ENCODE results near the gene PLEKHJ1. TPM values are rescaled to one million over a fixed set of nuclear protein-coding genes. Genes with fewer than 3 reads are reported as not detected.
A peak's percentile ranks its signal among the peaks of the same experiment; 100 is the strongest.

The PLEKHJ1 gene
- total RNA-seq, 1 donor from 2014 or later: 78.3 TPM

DNA sequence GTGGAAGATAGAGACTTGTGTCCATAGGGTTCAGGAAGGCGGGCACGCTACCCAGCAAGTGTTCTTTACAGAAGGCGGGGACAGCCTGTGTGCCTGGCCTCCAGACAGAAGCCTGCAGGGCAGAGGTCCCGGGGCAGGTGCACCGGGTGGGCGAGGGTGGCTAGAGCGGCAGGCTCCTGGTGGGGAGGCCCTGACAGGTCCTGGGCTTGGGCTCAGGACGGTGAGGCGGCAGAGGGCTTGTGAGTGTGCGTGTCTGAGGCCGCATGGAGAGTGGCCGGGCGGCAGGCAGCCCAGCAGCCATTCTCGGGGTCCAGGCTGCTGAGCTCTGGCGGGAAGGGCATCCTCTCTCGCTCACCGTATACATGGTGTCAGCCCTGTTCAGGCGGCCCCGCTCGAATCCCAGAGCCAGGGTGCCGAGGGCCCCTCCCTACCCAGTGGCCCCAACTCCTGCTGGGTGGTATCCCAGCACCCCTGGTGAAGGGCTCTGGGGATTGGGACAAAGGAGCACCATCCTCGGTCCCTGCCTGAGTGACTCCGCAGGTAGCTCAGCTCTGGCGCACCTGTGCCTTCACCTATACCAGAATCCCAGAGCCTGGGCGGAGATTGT, 10.0 kb upstream of the PLEKHJ1 start:
- TF ChIP-seq, protein P1, sequence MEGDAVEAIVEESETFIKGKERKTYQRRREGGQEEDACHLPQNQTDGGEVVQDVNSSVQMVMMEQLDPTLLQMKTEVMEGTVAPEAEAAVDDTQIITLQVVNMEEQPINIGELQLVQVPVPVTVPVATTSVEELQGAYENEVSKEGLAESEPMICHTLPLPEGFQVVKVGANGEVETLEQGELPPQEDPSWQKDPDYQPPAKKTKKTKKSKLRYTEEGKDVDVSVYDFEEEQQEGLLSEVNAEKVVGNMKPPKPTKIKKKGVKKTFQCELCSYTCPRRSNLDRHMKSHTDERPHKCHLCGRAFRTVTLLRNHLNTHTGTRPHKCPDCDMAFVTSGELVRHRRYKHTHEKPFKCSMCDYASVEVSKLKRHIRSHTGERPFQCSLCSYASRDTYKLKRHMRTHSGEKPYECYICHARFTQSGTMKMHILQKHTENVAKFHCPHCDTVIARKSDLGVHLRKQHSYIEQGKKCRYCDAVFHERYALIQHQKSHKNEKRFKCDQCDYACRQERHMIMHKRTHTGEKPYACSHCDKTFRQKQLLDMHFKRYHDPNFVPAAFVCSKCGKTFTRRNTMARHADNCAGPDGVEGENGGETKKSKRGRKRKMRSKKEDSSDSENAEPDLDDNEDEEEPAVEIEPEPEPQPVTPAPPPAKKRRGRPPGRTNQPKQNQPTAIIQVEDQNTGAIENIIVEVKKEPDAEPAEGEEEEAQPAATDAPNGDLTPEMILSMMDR (IDR thresholded peaks at IDR 0.05; ENCODE audit: insufficient read depth, low read depth, low read length): no peak
- no peak for TF ChIP-seq EZH2 (IDR thresholded peaks at IDR 0.05; ENCODE audit: insufficient read depth, low read length)
- Mint-ChIP-seq H3K27ac (ENCODE audit: unreplicated experiment) (peak overlapping the region; percentile 41), H3K36me3 (ENCODE audit: low read depth, unreplicated experiment) (peaks cover 6% of the 10 kb centered on the region), H3K4me3 (ENCODE audit: unreplicated experiment) (peak overlapping the region; percentile 40), H3K27me3 (ENCODE audit: low read depth, unreplicated experiment) (no peaks in the 10 kb centered on the region), H3K9me3 (ENCODE audit: unreplicated experiment) (no peaks in the 10 kb centered on the region), H3K4me1 (ENCODE audit: low read depth, unreplicated experiment) (peaks cover 8% of the 10 kb centered on the region)
- Histone ChIP-seq H3K9me3 (ENCODE audit: insufficient read depth, low read depth, low read length) (no peaks in the 10 kb centered on the region), H4K20me1 (ENCODE audit: insufficient read depth, low read length) (peaks cover 95% of the 10 kb centered on the region), H3K9ac (ENCODE audit: low read length) (no peak overlapping the region), H3K79me2 (ENCODE audit: insufficient read depth, low read length) (peaks cover 45% of the 10 kb centered on the region), H3K4me3 (ENCODE audit: insufficient read depth, low read depth, low read length) (no peak overlapping the region), H3K27me3 (ENCODE audit: insufficient read depth, low read length) (peaks cover 5% of the 10 kb centered on the region), H3K27ac (ENCODE audit: low read depth, low read length) (no peak overlapping the region), H3K4me2 (ENCODE audit: low read length) (no peak overlapping the region), H3K4me1 (ENCODE audit: insufficient read depth, low read length) (peaks cover 12% of the 10 kb centered on the region), H3K36me3 (ENCODE audit: insufficient read depth, low read length) (peaks cover 14% of the 10 kb centered on the region), H2AFZ (ENCODE audit: low read depth, low read length) (no peak overlapping the region)
- FAIRE-seq (no peak), DNase-seq (ENCODE audit: low read depth) (no peak)

DNA sequence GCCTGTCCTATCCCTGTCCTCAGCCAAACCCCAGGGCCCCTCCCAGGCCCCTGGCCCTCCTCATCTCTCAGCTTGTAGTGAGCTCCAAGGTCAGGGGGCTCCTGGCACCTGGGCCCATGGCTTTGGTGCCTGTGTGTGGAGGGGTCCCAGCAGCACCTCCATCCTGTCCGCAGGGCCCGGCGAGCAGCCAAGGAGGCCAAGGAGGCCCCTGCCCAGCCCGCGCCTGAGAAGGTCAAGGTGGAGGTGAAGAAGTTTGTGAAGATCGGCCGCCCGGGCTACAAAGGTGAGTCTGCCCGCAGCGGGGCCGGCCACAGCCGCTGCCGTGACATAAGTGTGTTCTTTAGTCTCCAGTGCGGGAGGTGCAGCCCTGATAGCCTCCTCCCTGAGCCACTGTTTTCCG, 9.1 kb upstream of the PLEKHJ1 start:
- no peak for TF ChIP-seq EZH2 (IDR thresholded peaks at IDR 0.05; ENCODE audit: insufficient read depth, low read length)
- TF ChIP-seq, protein P1 (IDR thresholded peaks at IDR 0.05; ENCODE audit: insufficient read depth, low read depth, low read length): no peak
- peaks cover 20% of the 10 kb centered on the region for H3K4me1 ChIP-seq (ENCODE audit: insufficient read depth, low read length)
- DNase-seq (ENCODE audit: low read depth): no peak
- H3K27ac ChIP-seq (ENCODE audit: low read depth, low read length): no peak overlapping the region
- H2AFZ ChIP-seq (ENCODE audit: low read depth, low read length): no peak overlapping the region
- H3K9me3 ChIP-seq (ENCODE audit: insufficient read depth, low read depth, low read length): no peaks in the 10 kb centered on the region
- Mint-ChIP-seq H3K27ac (ENCODE audit: unreplicated experiment) (no peak overlapping the region), H3K4me1 (ENCODE audit: low read depth, unreplicated experiment) (peaks cover 16% of the 10 kb centered on the region), H3K27me3 (ENCODE audit: low read depth, unreplicated experiment) (no peaks in the 10 kb centered on the region), H3K9me3 (ENCODE audit: unreplicated experiment) (no peaks in the 10 kb centered on the region), H3K36me3 (ENCODE audit: low read depth, unreplicated experiment) (peaks cover 6% of the 10 kb centered on the region), H3K4me3 (ENCODE audit: unreplicated experiment) (no peak overlapping the region)
- peaks cover 96% of the 10 kb centered on the region for H4K20me1 ChIP-seq (ENCODE audit: insufficient read depth, low read length)
- H3K4me2 ChIP-seq (ENCODE audit: low read length): no peak overlapping the region
- H3K36me3 ChIP-seq (ENCODE audit: insufficient read depth, low read length): peaks cover 14% of the 10 kb centered on the region
- FAIRE-seq: no peak
- H3K4me3 ChIP-seq (ENCODE audit: insufficient read depth, low read depth, low read length): no peak overlapping the region
- no peak overlapping the region for H3K9ac ChIP-seq (ENCODE audit: low read length)
- H3K79me2 ChIP-seq (ENCODE audit: insufficient read depth, low read length): peaks cover 54% of the 10 kb centered on the region
- H3K27me3 ChIP-seq (ENCODE audit: insufficient read depth, low read length): no peaks in the 10 kb centered on the region

DNA sequence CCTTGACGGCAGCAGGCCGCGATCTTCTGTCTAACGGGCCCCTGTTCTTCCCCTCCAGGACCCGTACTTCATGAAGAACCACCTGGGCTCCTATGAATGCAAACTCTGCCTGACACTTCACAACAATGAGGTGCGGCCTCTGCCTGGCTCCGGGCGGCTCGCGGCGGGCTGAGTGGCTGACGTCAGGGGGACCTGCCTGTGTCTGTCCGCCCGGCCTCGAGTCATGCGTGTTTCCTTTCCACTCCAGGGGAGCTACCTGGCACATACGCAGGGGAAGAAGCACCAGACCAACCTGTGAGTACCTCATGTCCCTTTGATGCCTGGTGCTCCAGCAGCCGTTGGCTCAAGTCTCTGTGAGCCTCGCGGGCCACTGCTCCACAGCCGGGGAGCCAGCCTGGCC, 8.4 kb upstream of the PLEKHJ1 start:
- Histone ChIP-seq H3K4me2 (ENCODE audit: low read length) (no peak overlapping the region), H3K27me3 (ENCODE audit: insufficient read depth, low read length) (no peaks in the 10 kb centered on the region), H3K4me1 (ENCODE audit: insufficient read depth, low read length) (peaks cover 28% of the 10 kb centered on the region), H4K20me1 (ENCODE audit: insufficient read depth, low read length) (peaks cover 96% of the 10 kb centered on the region), H3K9ac (ENCODE audit: low read length) (no peak overlapping the region), H2AFZ (ENCODE audit: low read depth, low read length) (no peak overlapping the region), H3K79me2 (ENCODE audit: insufficient read depth, low read length) (peaks cover 62% of the 10 kb centered on the region), H3K4me3 (ENCODE audit: insufficient read depth, low read depth, low read length) (no peak overlapping the region), H3K27ac (ENCODE audit: low read depth, low read length) (no peak overlapping the region), H3K36me3 (ENCODE audit: insufficient read depth, low read length) (peaks cover 14% of the 10 kb centered on the region), H3K9me3 (ENCODE audit: insufficient read depth, low read depth, low read length) (no peaks in the 10 kb centered on the region)
- TF ChIP-seq EZH2 (IDR thresholded peaks at IDR 0.05; ENCODE audit: insufficient read depth, low read length): no peak
- TF ChIP-seq, protein P1 (IDR thresholded peaks at IDR 0.05; ENCODE audit: insufficient read depth, low read depth, low read length): no peak
- FAIRE-seq (no peak), DNase-seq (ENCODE audit: low read depth) (no peak)
- peaks cover 6% of the 10 kb centered on the region for H3K36me3 Mint-ChIP-seq (ENCODE audit: low read depth, unreplicated experiment)
- no peak overlapping the region for H3K27ac Mint-ChIP-seq (ENCODE audit: unreplicated experiment)
- H3K4me1 Mint-ChIP-seq (ENCODE audit: low read depth, unreplicated experiment): peaks cover 20% of the 10 kb centered on the region
- H3K4me3 Mint-ChIP-seq (ENCODE audit: unreplicated experiment): no peak overlapping the region
- H3K9me3 Mint-ChIP-seq (ENCODE audit: unreplicated experiment): no peaks in the 10 kb centered on the region
- H3K27me3 Mint-ChIP-seq (ENCODE audit: low read depth, unreplicated experiment): no peaks in the 10 kb centered on the region

Measured in astrocyte (in vitro differentiated cells and primary cell).